Measurements from ENCODE around the gene XKR3. TPM values are rescaled to one million over a fixed set of nuclear protein-coding genes. Genes with fewer than 3 reads are reported as not detected.
"Not testable (repeated sequence)": the region's sequence is repeated elsewhere in the genome, so short reads cannot be mapped to it uniquely, and the experiment has no call there.

The XKR3 gene
- total RNA-seq, 1 experiment from 2014 or later, result not detected

DNA sequence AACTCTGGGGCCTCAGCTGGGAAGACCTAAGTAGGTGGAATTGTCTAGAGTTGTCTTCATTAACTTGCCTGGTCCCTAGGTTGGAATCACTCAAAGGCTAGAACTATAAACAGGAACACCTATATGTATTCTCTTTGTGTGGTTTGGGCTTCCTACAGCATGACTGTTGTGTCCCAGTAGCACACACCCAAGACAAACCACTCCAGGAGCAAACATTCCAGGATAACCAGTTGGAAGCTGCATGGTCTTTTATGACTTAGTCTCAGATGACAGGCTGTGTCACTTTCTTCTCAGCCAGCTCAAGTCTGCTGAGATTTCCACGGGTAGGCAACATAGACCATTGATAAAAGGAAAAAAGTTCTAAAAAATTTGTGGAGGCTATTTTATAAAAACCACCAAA lies 90.9 kb downstream of the XKR3 start:
- H4K5ac ChIP-seq (ENCODE audit: insufficient read length, low read depth, low read length); H3K23ac ChIP-seq (ENCODE audit: insufficient read length, low read depth, low read length); H3K18ac ChIP-seq (ENCODE audit: insufficient read length, low read depth, low read length); H3K4me1 ChIP-seq (ENCODE audit: insufficient read depth, low read length); H4K8ac ChIP-seq (replicated peaks; ENCODE audit: insufficient read length, low read depth, low read length); H2AK5ac ChIP-seq (ENCODE audit: insufficient read length, low read length); H3K27me3 ChIP-seq (ENCODE audit: insufficient read depth, low read length); H3K79me2 ChIP-seq (ENCODE audit: insufficient read depth, low read length); H4K91ac ChIP-seq (ENCODE audit: insufficient read length, low read depth, low read length); H3K23me2 ChIP-seq (ENCODE audit: insufficient read length, low read depth, low read length, poor library complexity, severe bottlenecking); H4K20me1 ChIP-seq (ENCODE audit: control insufficient read depth, insufficient read depth, insufficient read length); H3K27ac Mint-ChIP-seq; H3K4me2 ChIP-seq (ENCODE audit: insufficient read depth, insufficient read length, low read length); H3K14ac ChIP-seq (ENCODE audit: insufficient read depth, low read length); H3T11ph ChIP-seq (ENCODE audit: low read length); H3K4me3 Mint-ChIP-seq; H3K79me1 ChIP-seq (ENCODE audit: insufficient read depth, low read depth, low read length, poor library complexity, severe bottlenecking); H2BK120ac ChIP-seq (ENCODE audit: low read depth, low read length, poor library complexity, severe bottlenecking); H3K56ac ChIP-seq (ENCODE audit: insufficient read length, low read depth, low read length); H3K9ac ChIP-seq (ENCODE audit: extremely low read depth, insufficient read length, low read length); H2BK20ac ChIP-seq (ENCODE audit: low read depth, low read length, poor library complexity, severe bottlenecking); DNase-seq; H3K27ac ChIP-seq (ENCODE audit: insufficient read length, low read depth, low read length); H2BK15ac ChIP-seq (ENCODE audit: low read depth, low read length); H2BK12ac ChIP-seq (ENCODE audit: insufficient read length, low read depth, low read length); H3K4me1 Mint-ChIP-seq; H2AFZ ChIP-seq (ENCODE audit: low read length); H2BK5ac ChIP-seq (ENCODE audit: insufficient read length, low read length); H3K4ac ChIP-seq (ENCODE audit: low read depth, low read length); H3K27me3 Mint-ChIP-seq (ENCODE audit: low read depth): not testable (repeated sequence)
- H3K36me3 Mint-ChIP-seq (ENCODE audit: insufficient read depth in 1 of 3, low read depth in 3 of 3), result peaks cover 0 to 15% (median 3%) of the 10 kb centered on the region in 3 experiments; a peak in 4 of 7 replicates
- no CpG with 5 or more reads among the region's 1 CpG for WGBS (ENCODE audit: extremely low coverage, insufficient read length, low lambda C conversion rate)
- peaks cover 64 to 66% of the 10 kb centered on the region in 2 experiments for H3K9me3 Mint-ChIP-seq
- H3K9me3 ChIP-seq (ENCODE audit: control insufficient read depth, low read depth, low read length), result peaks cover 35% of the 10 kb centered on the region

Other genes starting within 250 kb of the XKR3 start
- not detected in 2 replicates for gene CCT8L2, start 232.6 kb downstream of the XKR3 start, total RNA-seq (2021)
- not detected in 2 replicates for gene GAB4, start 182.8 kb upstream of the XKR3 start, total RNA-seq (2021)

All from H9 (cell line).